Natural killer cell (primary cell): Measurements from ENCODE around the gene DIP2A. TPM values are rescaled to one million over a fixed set of nuclear protein-coding genes. Genes with fewer than 3 reads are reported as not detected.

Experiments
- ATAC-seq, 3 donors: fragments of 150-1000 bp in 2 of 3; fragments of 200-7000 bp in 1 of 3; cut with Tn5 transposase; 1 replicate in 1 of 3; 2 replicates in 2 of 3; pipeline ENCODE4 v1.10.0; 2021; ENCODE audit warnings: mild to moderate bottlenecking in 2 of 3, moderate library complexity in 2 of 3
- DNase-seq, 2 donors: peaks; one replicate each; pipeline versions ENCODE4 v3.0.0 to v3.0.0-alpha.2; 2013 to 2021; ENCODE audit warnings: mixed read lengths in 1 of 2
- H3K27ac ChIP-seq: one replicate; pipeline ENCODE4 v1.5.1; 2013; ENCODE audit warnings: mild to moderate bottlenecking, low read length
- H3K27me3 ChIP-seq: one replicate; pipeline ENCODE4 v1.6.1; 2013; ENCODE audit warnings: low read length; ENCODE audit not compliant: control insufficient read depth, insufficient read depth
- H3K36me3 ChIP-seq: one replicate; pipeline ENCODE4 v1.6.1; 2013; ENCODE audit warnings: low read length; ENCODE audit not compliant: control insufficient read depth, insufficient read depth
- H3K4me1 ChIP-seq: one replicate; pipeline ENCODE4 v1.6.1; 2013; ENCODE audit warnings: low read length; ENCODE audit not compliant: control insufficient read depth, insufficient read depth
- H3K4me3 ChIP-seq: one replicate; pipeline ENCODE4 v1.5.1; 2013; ENCODE audit warnings: low read length
- H3K9me3 ChIP-seq: one replicate; pipeline ENCODE4 v1.6.1; 2013; ENCODE audit warnings: low read length; ENCODE audit not compliant: control insufficient read depth, insufficient read depth
- H3K27ac Mint-ChIP-seq, 2 donors: one replicate each; pipeline ENCODE4 v1.8.0; 2022; ENCODE audit warnings: mild to moderate bottlenecking in 2 of 2, mixed read lengths in 2 of 2, moderate library complexity in 1 of 2
- H3K27me3 Mint-ChIP-seq, 2 donors: one replicate each; pipeline ENCODE4 v1.8.0; 2022; ENCODE audit warnings: low read depth in 2 of 2, mixed read lengths in 2 of 2
- H3K36me3 Mint-ChIP-seq: one replicate; pipeline ENCODE4 v1.8.0; 2022; ENCODE audit warnings: mixed read lengths
- H3K4me1 Mint-ChIP-seq, 2 donors: one replicate each; pipeline ENCODE4 v1.8.0; 2022; ENCODE audit warnings: mixed read lengths in 2 of 2
- H3K4me3 Mint-ChIP-seq: one replicate; pipeline ENCODE4 v1.8.0; 2022; ENCODE audit warnings: mild to moderate bottlenecking, moderate library complexity, mixed read lengths
- H3K9me3 Mint-ChIP-seq, 2 donors: one replicate each; pipeline ENCODE4 v1.8.0; 2022; ENCODE audit warnings: mixed read lengths in 2 of 2
- WGBS: methylation state at CpG from one replicate; pipeline ENCODE4 v1.1.7; 2013; ENCODE audit warnings: missing lambda C conversion rate; ENCODE audit not compliant: insufficient coverage; 5-methylcytosine and 5-hydroxymethylcytosine counted together
- intact Hi-C: fragments of 100-400 bp; cut with micrococcal nuclease; formaldehyde crosslinking; loops from one replicate; pipeline ENCODE4 v1.14.2; 2022
- total RNA-seq, 4 donors: library from RNA; stranded (reverse); fragments of 120-200 nt in 1 of 4; gene quantifications; one replicate each; pipeline versions ENCODE4 v1.2.3 to v1.2.4, GENCODE V29; 2013 to 2022
- TF ChIP-seq, protein P1 (sequence below): fragments of 200-600 bp; IDR thresholded peaks from one replicate; pipeline ENCODE4 v1.8.0; 2022; ENCODE audit warnings: antibody characterized with exemption

DIP2A gene
- total RNA-seq, 3 donors from 2014 or later (not counting 1 experiment from before 2014, with no cell fraction given): 166 to 308 (median 170) TPM

DNA sequence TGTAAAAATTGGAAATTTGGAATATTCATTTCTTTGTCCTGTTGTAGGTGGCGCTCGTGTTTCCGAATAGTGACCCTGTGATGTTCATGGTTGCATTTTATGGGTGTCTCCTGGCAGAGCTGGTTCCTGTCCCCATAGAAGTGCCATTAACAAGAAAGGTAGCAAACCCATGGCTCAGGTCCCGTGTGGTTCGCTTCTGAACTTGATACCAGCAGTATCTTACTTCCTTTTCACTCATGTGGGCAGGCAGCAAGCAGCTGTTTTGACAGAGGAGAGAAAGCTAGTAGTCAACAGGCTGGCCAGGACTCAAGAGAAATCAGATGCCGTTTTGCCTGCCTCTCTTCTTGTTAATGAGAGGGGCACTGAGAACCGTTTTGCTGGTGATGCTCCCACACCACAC, 73.4 kb downstream of the DIP2A start:
- H3K36me3 Mint-ChIP-seq: peaks cover 13% of the 10 kb centered on the region
- H3K9me3 Mint-ChIP-seq: no peaks in the 10 kb centered on the region
- H3K9me3 ChIP-seq: no peaks in the 10 kb centered on the region
- ATAC-seq (peak in 1 of 3 donors; percentile 22), DNase-seq (peak in 1 of 2 donors; percentile 59)
- peaks cover 52% of the 10 kb centered on the region for H3K36me3 ChIP-seq
- H3K4me1 Mint-ChIP-seq: peaks cover 10 to 46% of the 10 kb centered on the region in 2 donors
- H3K27me3 Mint-ChIP-seq: no peaks in the 10 kb centered on the region
- H3K27ac ChIP-seq: no peak overlapping the region
- H3K4me3 Mint-ChIP-seq: no peak overlapping the region
- H3K4me1 ChIP-seq: no peaks in the 10 kb centered on the region
- H3K4me3 ChIP-seq: no peak overlapping the region
- intact Hi-C loops: no loop called here
- no peaks in the 10 kb centered on the region for H3K27me3 ChIP-seq
- H3K27ac Mint-ChIP-seq: peak overlapping the region in 1 of 2 donors; percentile 84
- WGBS: 90% methylated on average over 6 of the region's 7 CpGs
- TF ChIP-seq, protein P1, sequence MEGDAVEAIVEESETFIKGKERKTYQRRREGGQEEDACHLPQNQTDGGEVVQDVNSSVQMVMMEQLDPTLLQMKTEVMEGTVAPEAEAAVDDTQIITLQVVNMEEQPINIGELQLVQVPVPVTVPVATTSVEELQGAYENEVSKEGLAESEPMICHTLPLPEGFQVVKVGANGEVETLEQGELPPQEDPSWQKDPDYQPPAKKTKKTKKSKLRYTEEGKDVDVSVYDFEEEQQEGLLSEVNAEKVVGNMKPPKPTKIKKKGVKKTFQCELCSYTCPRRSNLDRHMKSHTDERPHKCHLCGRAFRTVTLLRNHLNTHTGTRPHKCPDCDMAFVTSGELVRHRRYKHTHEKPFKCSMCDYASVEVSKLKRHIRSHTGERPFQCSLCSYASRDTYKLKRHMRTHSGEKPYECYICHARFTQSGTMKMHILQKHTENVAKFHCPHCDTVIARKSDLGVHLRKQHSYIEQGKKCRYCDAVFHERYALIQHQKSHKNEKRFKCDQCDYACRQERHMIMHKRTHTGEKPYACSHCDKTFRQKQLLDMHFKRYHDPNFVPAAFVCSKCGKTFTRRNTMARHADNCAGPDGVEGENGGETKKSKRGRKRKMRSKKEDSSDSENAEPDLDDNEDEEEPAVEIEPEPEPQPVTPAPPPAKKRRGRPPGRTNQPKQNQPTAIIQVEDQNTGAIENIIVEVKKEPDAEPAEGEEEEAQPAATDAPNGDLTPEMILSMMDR: no peak

- H3K36me3 ChIP-seq: peaks cover 72% of the 10 kb centered on the region
- H3K9me3 Mint-ChIP-seq: no peaks in the 10 kb centered on the region
- no peaks in the 10 kb centered on the region for H3K36me3 Mint-ChIP-seq
- H3K27ac ChIP-seq: no peak overlapping the region
- ATAC-seq (peak in 1 of 3 donors; percentile 39), DNase-seq (no peak)
- no peak overlapping the region for H3K4me3 Mint-ChIP-seq
- H3K4me1 ChIP-seq: no peaks in the 10 kb centered on the region
- no peaks in the 10 kb centered on the region for H3K27me3 Mint-ChIP-seq
- TF ChIP-seq, protein P1: no peak
- 92% methylated on average over 6 of the region's 6 CpGs for WGBS
- H3K27me3 ChIP-seq: no peaks in the 10 kb centered on the region
- peak overlapping the region in 1 of 2 donors; percentile 79 for H3K27ac Mint-ChIP-seq
- H3K9me3 ChIP-seq: no peaks in the 10 kb centered on the region
- no peak overlapping the region for H3K4me3 ChIP-seq
- intact Hi-C loops: loop anchor here (2.0 to 5.0 kb wide), 2 partner anchors 14 to 55 kb away; no protein-coding TSS in a partner anchor
- peaks cover 0 to 69% of the 10 kb centered on the region in 2 donors for H3K4me1 Mint-ChIP-seq
These were observed 78.3 kb downstream of the DIP2A start for GRCh38 chr21:46537026-46537425.

GRCh38 chr21:46538262-46538661, 79.6 kb downstream of the DIP2A start:
- H3K27me3 Mint-ChIP-seq: no peaks in the 10 kb centered on the region
- no peak overlapping the region for H3K4me3 ChIP-seq
- H3K4me1 Mint-ChIP-seq: peaks cover 0 to 73% of the 10 kb centered on the region in 2 donors
- H3K9me3 ChIP-seq: no peaks in the 10 kb centered on the region
- no peak overlapping the region for H3K4me3 Mint-ChIP-seq
- WGBS: 96% methylated on average over 16 of the region's 16 CpGs
- no peaks in the 10 kb centered on the region for H3K4me1 ChIP-seq
- H3K36me3 Mint-ChIP-seq: no peaks in the 10 kb centered on the region
- H3K27me3 ChIP-seq: no peaks in the 10 kb centered on the region
- DNase-seq: no peak
- H3K27ac Mint-ChIP-seq: peak overlapping the region in 1 of 2 donors; percentile 79
- H3K9me3 Mint-ChIP-seq: no peaks in the 10 kb centered on the region
- no peak overlapping the region for H3K27ac ChIP-seq
- peaks cover 77% of the 10 kb centered on the region for H3K36me3 ChIP-seq
- intact Hi-C loops: loop anchor here (5.0 kb wide), 1 partner anchor 56 kb away; no protein-coding TSS in a partner anchor
- TF ChIP-seq, protein P1: no peak
- peak in 1 of 3 donors; percentile 28 for ATAC-seq
